IMR-90 (cell line): ENCODE measurements around the gene GFI1. TPM values are rescaled to one million over a fixed set of nuclear protein-coding genes. Genes with fewer than 3 reads are reported as not detected.

Experiments used
- ATAC-seq: fragments of 200-7000 bp; cut with Tn5 transposase; 2 replicates; pipeline ENCODE4 v1.9.1; 2020; ENCODE audit warnings: low read depth, mild to moderate bottlenecking, moderate library complexity
- BruUV-seq: library from RNA; stranded (reverse); fragments of 400-500 nt; replicated peaks from 2 replicates; lab custom pipeline; 2021; lab: Mats Ljungman, UMichigan
- CTCF ChIA-PET: fragments of 300-600 bp; formaldehyde crosslinking; extraction: SDS; loops from one replicate; lab custom pipeline; 2021; ENCODE audit warnings: antibody characterized with exemption; lab: Yijun Ruan, JAX
- POLR2A ChIA-PET: fragments of 300-600 bp; sonication (Branson Sonifier 250); formaldehyde crosslinking; loops from one replicate; lab custom pipeline; 2022; ENCODE audit warnings: antibody characterized with exemption; ENCODE audit not compliant: unreplicated experiment; lab: Charles Lee
- DNase-seq: peaks from one replicate; pipeline ENCODE4 v3.0.0; 2013
- H2AFZ ChIP-seq: replicated peaks from 2 replicates; pipeline ENCODE3; 2013; ENCODE audit warnings: low read length, mild to moderate bottlenecking; ENCODE audit not compliant: poor library complexity
- H2AK5ac ChIP-seq: 2 replicates; pipeline ENCODE4 v1.6.1; 2013; ENCODE audit warnings: low read depth, low read length, inconsistent platforms
- H2AK9ac ChIP-seq: replicated peaks from 2 replicates; pipeline ENCODE3; 2013; ENCODE audit warnings: mild to moderate bottlenecking, low read depth, low read length, moderate library complexity; ENCODE audit not compliant: poor library complexity
- H2BK120ac ChIP-seq: 2 replicates; pipeline ENCODE4 v1.6.1; 2013; ENCODE audit warnings: low read depth, low read length, inconsistent platforms
- H2BK15ac ChIP-seq: 3 replicates; pipeline ENCODE4 v1.6.1; 2013; ENCODE audit warnings: low read depth, low read length, inconsistent platforms
- H2BK20ac ChIP-seq: 2 replicates; pipeline ENCODE4 v1.6.1; 2013; ENCODE audit warnings: low read depth, mild to moderate bottlenecking, inconsistent platforms, low read length, moderate library complexity
- H2BK5ac ChIP-seq: 2 replicates; pipeline ENCODE4 v1.6.1; 2013; ENCODE audit warnings: mild to moderate bottlenecking, low read depth, low read length, inconsistent platforms; ENCODE audit not compliant: poor library complexity, severe bottlenecking
- H3K14ac ChIP-seq: replicated peaks from 2 replicates; pipeline ENCODE4 v1.6.1; 2013; ENCODE audit warnings: low read depth, low read length, inconsistent platforms
- H3K18ac ChIP-seq: 2 replicates; pipeline ENCODE4 v1.6.1; 2013; ENCODE audit warnings: low read depth, low read length, control low read depth
- H3K23ac ChIP-seq: 2 replicates; pipeline ENCODE4 v1.6.1; 2013; ENCODE audit warnings: low read depth, low read length, inconsistent platforms
- H3K27ac ChIP-seq: 2 replicates; pipeline ENCODE4 v1.5.1; 2013; ENCODE audit warnings: mild to moderate bottlenecking, control low read depth, low read length; ENCODE audit not compliant: insufficient read depth
- H3K27me3 ChIP-seq: 2 replicates; pipeline ENCODE4 v1.6.1; 2013; ENCODE audit warnings: low read length; ENCODE audit not compliant: control insufficient read depth, insufficient read depth
- H3K36me3 ChIP-seq: 2 replicates; pipeline ENCODE4 v1.6.1; 2013; ENCODE audit warnings: low read length, mixed read lengths; ENCODE audit not compliant: control insufficient read depth, insufficient read depth
- H3K4ac ChIP-seq: 2 replicates; pipeline ENCODE4 v1.6.1; 2013; ENCODE audit warnings: low read depth, low read length, inconsistent platforms
- H3K4me1 ChIP-seq: 2 replicates; pipeline ENCODE4 v1.6.1; 2013; ENCODE audit warnings: low read length, mixed read lengths; ENCODE audit not compliant: control insufficient read depth, insufficient read depth
- H3K4me2 ChIP-seq: 2 replicates; pipeline ENCODE4 v1.6.1; 2013; ENCODE audit warnings: low read depth, mild to moderate bottlenecking, control low read depth, low read length, moderate library complexity
- H3K4me3 ChIP-seq: 2 replicates; pipeline ENCODE4 v1.5.1; 2013; ENCODE audit warnings: low read depth, mild to moderate bottlenecking, control low read depth, low read length, moderate library complexity; ENCODE audit not compliant: insufficient read depth
- H3K56ac ChIP-seq: 2 replicates; pipeline ENCODE4 v1.6.1; 2013; ENCODE audit warnings: low read length, inconsistent platforms; ENCODE audit not compliant: insufficient read depth; ENCODE audit errors: extremely low read depth
- H3K79me1 ChIP-seq, 2 experiments: 2 replicates each; pipeline ENCODE4 v1.6.1; 2013; ENCODE audit warnings: low read length in 2 of 2, inconsistent platforms in 1 of 2, low read depth in 1 of 2
- H3K9ac ChIP-seq: 2 replicates; pipeline ENCODE4 v1.6.1; 2013; ENCODE audit warnings: low read depth, low read length, control low read depth
- H3K9me1 ChIP-seq: 2 replicates; pipeline ENCODE4 v1.6.1; 2013; ENCODE audit warnings: low read length, inconsistent platforms; ENCODE audit not compliant: insufficient read depth
- H3K9me3 ChIP-seq: 2 replicates; pipeline ENCODE4 v1.6.1; 2013; ENCODE audit warnings: low read length; ENCODE audit not compliant: control insufficient read depth, insufficient read depth
- H4K20me1 ChIP-seq: 2 replicates; pipeline ENCODE4 v1.6.1; 2013; ENCODE audit warnings: low read length, inconsistent platforms; ENCODE audit not compliant: insufficient read depth
- H4K5ac ChIP-seq: 2 replicates; pipeline ENCODE4 v1.6.1; 2013; ENCODE audit warnings: mild to moderate bottlenecking, low read depth, low read length, control low read depth
- H4K8ac ChIP-seq, 2 experiments: 2 replicates each; pipeline ENCODE4 v1.6.1; 2013; ENCODE audit warnings: low read depth in 2 of 2, low read length in 2 of 2, control low read depth in 1 of 2, inconsistent platforms in 1 of 2
- H4K91ac ChIP-seq: 2 replicates; pipeline ENCODE4 v1.6.1; 2013; ENCODE audit warnings: low read depth, low read length, inconsistent platforms; ENCODE audit not compliant: insufficient read depth
- BHLHE40 ChIP-seq: fragments of 150-350 bp; IDR thresholded peaks from 2 replicates; pipeline ENCODE4 v1.6.1; 2016; ENCODE audit warnings: mild to moderate bottlenecking, low read depth, low read length
- CEBPB ChIP-seq: IDR thresholded peaks from 2 replicates; pipeline ENCODE4 v1.6.1; 2012; ENCODE audit warnings: low read depth, low read length, improper control_type of control experiment
- CHD1 ChIP-seq: IDR thresholded peaks from 2 replicates; pipeline ENCODE4 v1.6.1; 2012; ENCODE audit warnings: low read depth, low read length, improper control_type of control experiment
- CTCF ChIP-seq: conservative IDR thresholded peaks from 2 replicates; pipeline ENCODE4 v1.5.1; 2012; ENCODE audit warnings: mild to moderate bottlenecking, low read depth, low read length, improper control_type of control experiment
- ELK1 ChIP-seq: fragments of 150-350 bp; IDR thresholded peaks from 2 replicates; pipeline ENCODE4 v1.6.1; 2016; ENCODE audit warnings: low read depth, mild to moderate bottlenecking, low read length, moderate library complexity, borderline replicate concordance
- FOS ChIP-seq: fragments of 150-350 bp; IDR thresholded peaks from 2 replicates; pipeline ENCODE4 v1.6.1; 2016; ENCODE audit warnings: low read depth, low read length
- MAFK ChIP-seq: IDR thresholded peaks from 2 replicates; pipeline ENCODE4 v1.6.1; 2012; ENCODE audit warnings: low read depth, low read length, improper control_type of control experiment
- MAZ ChIP-seq: IDR thresholded peaks from 2 replicates; pipeline ENCODE4 v1.6.1; 2012; ENCODE audit warnings: low read depth, mild to moderate bottlenecking, low read length, improper control_type of control experiment, moderate library complexity, borderline replicate concordance
- MXI1 ChIP-seq: IDR thresholded peaks from 2 replicates; pipeline ENCODE4 v1.6.1; 2012; ENCODE audit warnings: low read depth, mild to moderate bottlenecking, low read length, moderate library complexity, borderline replicate concordance
- NFE2L2 ChIP-seq: fragments of 150-350 bp; IDR thresholded peaks from 2 replicates; pipeline ENCODE4 v1.6.1; 2016; ENCODE audit warnings: low read depth, mild to moderate bottlenecking, low read length
- POLR2A ChIP-seq: IDR thresholded peaks from 2 replicates; pipeline ENCODE4 v1.6.1; 2012; ENCODE audit warnings: mild to moderate bottlenecking, low read depth, low read length
- RAD21 ChIP-seq: IDR thresholded peaks from 2 replicates; pipeline ENCODE4 v1.6.1; 2012; ENCODE audit warnings: low read length, improper control_type of control experiment
- RCOR1 ChIP-seq: IDR thresholded peaks from 2 replicates; pipeline ENCODE4 v1.6.1; 2012; ENCODE audit warnings: mild to moderate bottlenecking, low read length, improper control_type of control experiment; ENCODE audit not compliant: insufficient replicate concordance
- RFX5 ChIP-seq: IDR thresholded peaks from 2 replicates; pipeline ENCODE4 v1.8.0; 2012; ENCODE audit warnings: low read depth, mild to moderate bottlenecking, low read length, moderate library complexity
- SMC3 ChIP-seq: fragments of 150-350 bp; IDR thresholded peaks from 2 replicates; pipeline ENCODE4 v1.6.1; 2016; ENCODE audit warnings: low read depth, mild to moderate bottlenecking, antibody characterized with exemption, low read length, moderate library complexity
- USF2 ChIP-seq: fragments of 150-350 bp; IDR thresholded peaks from 2 replicates; pipeline ENCODE4 v1.6.1; 2017; ENCODE audit warnings: mild to moderate bottlenecking, antibody characterized with exemption, low read length, low read depth
- WGBS, 2 experiments: methylation state at CpG; one replicate each; pipeline versions ENCODE4 v1.1.5 to v1.1.7; 2013; ENCODE audit warnings: missing lambda C conversion rate in 2 of 2; ENCODE audit not compliant: insufficient read length in 1 of 2; ENCODE audit errors: extremely low coverage in 2 of 2; 5-methylcytosine and 5-hydroxymethylcytosine counted together
- dilution Hi-C: fragments of 300-500 bp; cut with HindIII; formaldehyde crosslinking; loops from one replicate; pipeline ENCODE4 v1.14.3; 2018; ENCODE audit warnings: low sequenced_read_pairs; ENCODE audit not compliant: unreplicated experiment
- in situ Hi-C: fragments of 300-500 bp; cut with MboI; formaldehyde crosslinking; loops from 3 replicates; pipeline ENCODE4 v1.14.3; 2019; ENCODE audit warnings: low sequenced_read_pairs, inconsistent platforms, mixed read lengths
- intact Hi-C: fragments of 100-400 bp; cut with micrococcal nuclease; formaldehyde crosslinking; loops from 2 replicates; pipeline ENCODE4 v1.10.0; 2022
- polyA plus RNA-seq, 3 experiments: library from polyadenylated mRNA; depleted of rRNA; stranded (reverse); fragments of >200 nt; gene quantifications; 2 replicates each; pipeline ENCODE4 v1.2.3, GENCODE V29; 2012; ENCODE audit warnings: low replicate concordance in 1 of 3
- total RNA-seq: library from RNA; depleted of rRNA; stranded (reverse); fragments of >200 nt; gene quantifications from 2 replicates; pipeline ENCODE4 v1.2.3, GENCODE V29; 2012

Gene GFI1
- total and polyA plus RNA-seq, 2 of the 4 experiments (the other 2 are of a cell fraction): under 0.01 to 0.21 TPM

- DNase-seq (no peak), ATAC-seq (no peak)
- Histone ChIP-seq H4K8ac (no peak overlapping the region), H3K56ac (no peak overlapping the region), H2BK20ac (no peak overlapping the region), H3K9me3 (no peaks in the 10 kb centered on the region), H2AFZ (no peak overlapping the region), H2BK15ac (no peak overlapping the region), H3K23ac (no peak overlapping the region), H3K14ac (no peak overlapping the region), H3K4me1 (no peaks in the 10 kb centered on the region), H3K4me2 (no peak overlapping the region), H2AK5ac (no peak overlapping the region), H3K18ac (no peak overlapping the region), H3K4me3 (no peak overlapping the region), H2AK9ac (no peak overlapping the region), H3K27ac (no peak overlapping the region), H4K91ac (no peak overlapping the region), H3K36me3 (no peaks in the 10 kb centered on the region), H4K5ac (no peak overlapping the region), H3K79me1 (no peaks in the 10 kb centered on the region), H3K27me3 (peaks cover 2% of the 10 kb centered on the region; the same call in 1 of the 2 replicates), H2BK120ac (no peak overlapping the region), H3K9ac (no peak overlapping the region), H4K20me1 (no peaks in the 10 kb centered on the region), H2BK5ac (no peak overlapping the region), H3K4ac (no peak overlapping the region), H3K9me1 (no peaks in the 10 kb centered on the region; the same call in 1 of the 2 replicates)
- in situ Hi-C loops: no loop called here
- BruUV-seq: no TSS peak
- intact Hi-C loops: loop anchor here (2.0 kb wide), 1 partner anchor 20 kb away; no protein-coding TSS in a partner anchor
- ChIA-PET POLR2A (no interaction called here), CTCF (interaction anchor here (1.2 kb wide), 1 partner anchor 11 kb away, joined by 3 read pairs; no protein-coding TSS in a partner anchor)
- dilution Hi-C loops: no loop called here
- WGBS, 2 experiments: no CpG with 5 or more reads among the region's 1 CpG
- no peak for TF ChIP-seq MAZ
- no peak for TF ChIP-seq RFX5
- TF ChIP-seq NFE2L2: no peak
- no peak for TF ChIP-seq CHD1
- TF ChIP-seq SMC3: no peak
- TF ChIP-seq MXI1: no peak
- TF ChIP-seq ELK1: no peak
- TF ChIP-seq RAD21: no peak
- TF ChIP-seq FOS: no peak
- no peak for TF ChIP-seq USF2
- no peak for TF ChIP-seq CTCF
- TF ChIP-seq MAFK: no peak
- TF ChIP-seq POLR2A: no peak
- TF ChIP-seq BHLHE40: no peak
- no peak for TF ChIP-seq RCOR1
- TF ChIP-seq CEBPB: no peak
These were observed 19.9 kb downstream of the GFI1 start for GRCh38 chr1:92466683-92467352.
